ENCODE measurements around the gene LASP1. TPM values are rescaled to one million over a fixed set of nuclear protein-coding genes. Genes with fewer than 3 reads are reported as not detected.

The LASP1 gene
- total RNA-seq, 3 donors from 2014 or later: 88.7 to 145 (median 92.8) TPM

GRCh38 chr17:38874505-38875400, 4.9 kb downstream of the LASP1 start:
- TF ChIP-seq CTCF (IDR thresholded peaks at IDR 0.05): no peak
- no peak for TF ChIP-seq POLR2AphosphoS5 (IDR thresholded peaks at IDR 0.05)
- TF ChIP-seq POLR2A (IDR thresholded peaks at IDR 0.05): no peak
- intact Hi-C loops (cut with DNase I; ENCODE audit: low total_unique reads): no loop called here
- H3K36me3 ChIP-seq: no peaks in the 10 kb centered on the region
- no peaks in the 10 kb centered on the region for H3K27me3 ChIP-seq
- peaks cover 16 to 49% of the 10 kb centered on the region in 2 donors for H3K4me1 ChIP-seq
- H3K9me3 ChIP-seq: no peaks in the 10 kb centered on the region
- H3K27ac ChIP-seq: peak overlapping the region; percentile 91 to 94
- H3K4me3 ChIP-seq: peak overlapping the region in 2 of 3 donors; percentile 9 to 43
- no peak for DNase-seq (ENCODE audit: low spot score in 2 of 2)

DNA sequence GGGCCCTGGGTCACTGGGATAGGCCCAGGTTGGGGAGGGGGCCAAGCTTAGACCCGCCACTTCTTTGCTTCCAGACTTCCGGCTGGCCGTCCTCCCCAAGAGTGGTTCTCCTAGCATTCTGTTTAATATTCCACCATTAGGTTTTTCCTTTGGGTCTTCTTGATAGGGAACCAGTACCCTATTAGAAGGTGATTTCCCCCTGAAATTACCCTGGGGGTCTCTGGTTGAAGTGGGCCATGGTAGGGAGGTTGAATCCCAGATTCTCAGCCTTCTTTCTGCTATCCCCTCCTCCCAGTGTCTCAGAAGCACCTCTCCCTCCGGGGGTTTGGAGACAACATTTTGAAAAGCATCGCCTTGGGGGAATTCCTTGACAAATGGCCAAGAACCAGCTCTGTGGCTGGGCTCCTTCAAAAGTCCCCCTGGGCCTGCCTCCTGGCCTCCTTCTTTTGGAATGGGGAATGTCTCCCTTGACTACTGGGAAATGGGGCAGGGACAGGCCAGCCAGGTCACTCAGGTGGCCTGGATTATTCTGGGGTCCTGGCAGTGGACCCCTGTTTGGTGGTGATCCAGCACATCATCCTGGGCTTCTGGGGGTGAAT, 5.7 kb downstream of the LASP1 start:
- Histone ChIP-seq H3K4me3 (peak overlapping the region in 2 of 3 donors; percentile 9 to 43), H3K27ac (peak overlapping the region; percentile 91 to 94), H3K4me1 (peaks cover 24 to 58% of the 10 kb centered on the region in 2 donors), H3K36me3 (no peaks in the 10 kb centered on the region), H3K27me3 (no peaks in the 10 kb centered on the region), H3K9me3 (no peaks in the 10 kb centered on the region)
- intact Hi-C loops (cut with DNase I; ENCODE audit: low total_unique reads): no loop called here
- TF ChIP-seq POLR2A (IDR thresholded peaks at IDR 0.05): no peak
- TF ChIP-seq CTCF (IDR thresholded peaks at IDR 0.05): no peak
- no peak for TF ChIP-seq POLR2AphosphoS5 (IDR thresholded peaks at IDR 0.05)
- no peak for DNase-seq (ENCODE audit: low spot score in 2 of 2)

- TF ChIP-seq POLR2AphosphoS5 (IDR thresholded peaks at IDR 0.05): no peak
- TF ChIP-seq CTCF (IDR thresholded peaks at IDR 0.05): no peak
- TF ChIP-seq POLR2A (IDR thresholded peaks at IDR 0.05): no peak
- no peaks in the 10 kb centered on the region for H3K36me3 ChIP-seq
- intact Hi-C loops (cut with DNase I; ENCODE audit: low total_unique reads): no loop called here
- H3K4me3 ChIP-seq: no peak overlapping the region
- no peak for DNase-seq (ENCODE audit: low spot score in 2 of 2)
- no peaks in the 10 kb centered on the region for H3K9me3 ChIP-seq
- H3K4me1 ChIP-seq: peaks cover 25 to 67% of the 10 kb centered on the region in 2 donors
- H3K27me3 ChIP-seq: no peaks in the 10 kb centered on the region
- H3K27ac ChIP-seq: peak overlapping the region; percentile 67 to 78
These were observed 7.4 kb downstream of the LASP1 start for GRCh38 chr17:38877130-38877851.

GRCh38 chr17:38879878-38880665, 10.2 kb downstream of the LASP1 start:
- Histone ChIP-seq H3K36me3 (no peaks in the 10 kb centered on the region), H3K27ac (peak overlapping the region; percentile 70 to 71), H3K27me3 (no peaks in the 10 kb centered on the region), H3K4me3 (peak overlapping the region in 2 of 3 donors; percentile 1 to 23), H3K4me1 (peaks cover 17 to 49% of the 10 kb centered on the region in 2 donors), H3K9me3 (no peaks in the 10 kb centered on the region)
- TF ChIP-seq CTCF (IDR thresholded peaks at IDR 0.05) (no peak), POLR2A (IDR thresholded peaks at IDR 0.05) (no peak), POLR2AphosphoS5 (IDR thresholded peaks at IDR 0.05) (no peak)
- intact Hi-C loops (cut with DNase I; ENCODE audit: low total_unique reads): no loop called here
- DNase-seq (ENCODE audit: low spot score in 2 of 2): no peak
